ENCODE results near the gene SRP14.
"Not testable (repeated sequence)": the region's sequence is repeated elsewhere in the genome, so short reads cannot be mapped to it uniquely, and the experiment has no call there.

The SRP14 gene

GRCh38 chr15:40028193-40028592 lies 10.8 kb downstream of the SRP14 start:
- Histone ChIP-seq H4K20me1 (ENCODE audit: insufficient read depth) (no peaks in the 10 kb centered on the region), H3K79me2 (ENCODE audit: insufficient read depth, low read depth) (no peaks in the 10 kb centered on the region), H3K27ac (no peak overlapping the region), H3K4me2 (no peak overlapping the region), H3K9ac (no peak overlapping the region), H3K4me1 (ENCODE audit: low read depth, poor library complexity, severe bottlenecking) (no peaks in the 10 kb centered on the region), H3K4me3 (IDR thresholded peaks at IDR 0.05; ENCODE audit: insufficient read depth, low read depth, low read length) (no peak overlapping the region), H3K27me3 (ENCODE audit: insufficient read depth, low read depth) (no peaks in the 10 kb centered on the region), H2AFZ (ENCODE audit: low read depth) (no peak overlapping the region), H3K36me3 (ENCODE audit: insufficient read depth) (peaks cover 4% of the 10 kb centered on the region; the same call in 1 of the 2 replicates)
- no peak for TF ChIP-seq CTCF (conservative IDR thresholded peaks at IDR 0.05; ENCODE audit: low read depth, low read length)

- Histone ChIP-seq H3K79me2 (ENCODE audit: insufficient read depth, low read depth) (no peaks in the 10 kb centered on the region), H2AFZ (ENCODE audit: low read depth) (no peak overlapping the region), H3K27me3 (ENCODE audit: insufficient read depth, low read depth) (no peaks in the 10 kb centered on the region), H3K27ac (no peak overlapping the region), H4K20me1 (ENCODE audit: insufficient read depth) (no peaks in the 10 kb centered on the region), H3K4me3 (IDR thresholded peaks at IDR 0.05; ENCODE audit: insufficient read depth, low read depth, low read length) (no peak overlapping the region), H3K9ac (no peak overlapping the region), H3K36me3 (ENCODE audit: insufficient read depth) (no peaks in the 10 kb centered on the region), H3K4me2 (no peak overlapping the region), H3K4me1 (ENCODE audit: low read depth, poor library complexity, severe bottlenecking) (no peaks in the 10 kb centered on the region)
- TF ChIP-seq CTCF (conservative IDR thresholded peaks at IDR 0.05; ENCODE audit: low read depth, low read length), result no peak
These were observed 22.6 kb downstream of the SRP14 start for GRCh38 chr15:40016224-40016865.

- H3K27me3 ChIP-seq (ENCODE audit: insufficient read depth, low read depth), result no peaks in the 10 kb centered on the region
- H3K27ac ChIP-seq, result no peak overlapping the region
- no peak overlapping the region for H3K4me3 ChIP-seq (IDR thresholded peaks at IDR 0.05; ENCODE audit: insufficient read depth, low read depth, low read length)
- no peak overlapping the region for H3K9ac ChIP-seq
- no peak for TF ChIP-seq CTCF (conservative IDR thresholded peaks at IDR 0.05; ENCODE audit: low read depth, low read length)
- H4K20me1 ChIP-seq (ENCODE audit: insufficient read depth), result no peaks in the 10 kb centered on the region
- H3K36me3 ChIP-seq (ENCODE audit: insufficient read depth), result no peaks in the 10 kb centered on the region
- H2AFZ ChIP-seq (ENCODE audit: low read depth), result no peak overlapping the region
- no peak overlapping the region for H3K4me2 ChIP-seq
- no peaks in the 10 kb centered on the region for H3K79me2 ChIP-seq (ENCODE audit: insufficient read depth, low read depth)
- H3K4me1 ChIP-seq (ENCODE audit: low read depth, poor library complexity, severe bottlenecking), result no peaks in the 10 kb centered on the region
These were observed 24.6 kb downstream of the SRP14 start for GRCh38 chr15:40014390-40014789.

- H3K4me1 ChIP-seq (ENCODE audit: low read depth, poor library complexity, severe bottlenecking); H3K9ac ChIP-seq; H4K20me1 ChIP-seq (ENCODE audit: insufficient read depth); H3K4me2 ChIP-seq; H3K4me3 ChIP-seq (IDR thresholded peaks at IDR 0.05; ENCODE audit: insufficient read depth, low read depth, low read length); H3K27ac ChIP-seq; H3K79me2 ChIP-seq (ENCODE audit: insufficient read depth, low read depth); H3K36me3 ChIP-seq (ENCODE audit: insufficient read depth); H3K27me3 ChIP-seq (ENCODE audit: insufficient read depth, low read depth); H2AFZ ChIP-seq (ENCODE audit: low read depth): not testable (repeated sequence)
These were observed 25.6 kb downstream of the SRP14 start for GRCh38 chr15:40013372-40013771.

- Histone ChIP-seq H3K36me3 (ENCODE audit: insufficient read depth) (no peaks in the 10 kb centered on the region), H3K9ac (no peak overlapping the region), H3K27ac (no peak overlapping the region), H3K27me3 (ENCODE audit: insufficient read depth, low read depth) (no peaks in the 10 kb centered on the region), H3K4me3 (IDR thresholded peaks at IDR 0.05; ENCODE audit: insufficient read depth, low read depth, low read length) (no peak overlapping the region), H3K4me1 (ENCODE audit: low read depth, poor library complexity, severe bottlenecking) (no peaks in the 10 kb centered on the region), H3K4me2 (no peak overlapping the region), H2AFZ (ENCODE audit: low read depth) (no peak overlapping the region), H3K79me2 (ENCODE audit: insufficient read depth, low read depth) (no peaks in the 10 kb centered on the region), H4K20me1 (ENCODE audit: insufficient read depth) (no peaks in the 10 kb centered on the region)
- no peak for TF ChIP-seq CTCF (conservative IDR thresholded peaks at IDR 0.05; ENCODE audit: low read depth, low read length)
These were observed 27.7 kb downstream of the SRP14 start for GRCh38 chr15:40011303-40011702.
